Keratinocyte (primary cell): ENCODE results near the gene BNC2.

Experiments
- EZH2 ChIP-seq: IDR thresholded peaks from one replicate; pipeline ENCODE4 v1.6.1; 2012; ENCODE audit warnings: inconsistent platforms, mild to moderate bottlenecking, low read length, moderate library complexity
- TF ChIP-seq, protein P1 (sequence below), 3 experiments: IDR thresholded peaks in 1 of 3; conservative IDR thresholded peaks in 1 of 3; optimal IDR thresholded peaks in 1 of 3; 2 replicates in 2 of 3; 3 replicates in 1 of 3; pipeline versions ENCODE3 to v1.5.1; 2011; ENCODE audit warnings: low read length in 3 of 3, mild to moderate bottlenecking in 3 of 3, moderate library complexity in 2 of 3, control low read depth in 1 of 3, inconsistent platforms in 1 of 3; ENCODE audit not compliant: insufficient read depth in 2 of 3; ENCODE audit errors: extremely low read depth in 1 of 3

DNA sequence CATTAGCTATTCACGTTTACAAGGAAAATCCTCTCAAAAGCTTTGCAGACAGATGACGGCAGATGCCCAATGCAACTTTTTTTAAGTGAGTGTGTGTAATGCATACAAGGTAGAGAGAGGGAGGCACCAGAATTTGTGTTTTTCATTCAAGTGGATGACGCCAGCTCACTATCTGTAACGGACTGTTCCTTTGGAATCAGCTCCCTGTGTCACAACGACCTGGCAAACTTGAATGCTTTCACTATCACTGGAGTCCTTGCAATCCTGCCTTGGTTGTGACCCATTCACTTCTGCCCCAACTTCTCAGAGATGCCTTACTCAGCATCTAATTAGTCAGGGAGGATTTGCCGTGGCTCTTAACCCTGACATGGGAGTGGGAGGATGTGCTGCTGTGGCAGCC is 148.5 kb downstream of the BNC2 start:
- TF ChIP-seq, protein P1, sequence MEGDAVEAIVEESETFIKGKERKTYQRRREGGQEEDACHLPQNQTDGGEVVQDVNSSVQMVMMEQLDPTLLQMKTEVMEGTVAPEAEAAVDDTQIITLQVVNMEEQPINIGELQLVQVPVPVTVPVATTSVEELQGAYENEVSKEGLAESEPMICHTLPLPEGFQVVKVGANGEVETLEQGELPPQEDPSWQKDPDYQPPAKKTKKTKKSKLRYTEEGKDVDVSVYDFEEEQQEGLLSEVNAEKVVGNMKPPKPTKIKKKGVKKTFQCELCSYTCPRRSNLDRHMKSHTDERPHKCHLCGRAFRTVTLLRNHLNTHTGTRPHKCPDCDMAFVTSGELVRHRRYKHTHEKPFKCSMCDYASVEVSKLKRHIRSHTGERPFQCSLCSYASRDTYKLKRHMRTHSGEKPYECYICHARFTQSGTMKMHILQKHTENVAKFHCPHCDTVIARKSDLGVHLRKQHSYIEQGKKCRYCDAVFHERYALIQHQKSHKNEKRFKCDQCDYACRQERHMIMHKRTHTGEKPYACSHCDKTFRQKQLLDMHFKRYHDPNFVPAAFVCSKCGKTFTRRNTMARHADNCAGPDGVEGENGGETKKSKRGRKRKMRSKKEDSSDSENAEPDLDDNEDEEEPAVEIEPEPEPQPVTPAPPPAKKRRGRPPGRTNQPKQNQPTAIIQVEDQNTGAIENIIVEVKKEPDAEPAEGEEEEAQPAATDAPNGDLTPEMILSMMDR (optimal IDR thresholded peaks at IDR 0.05 in 1 of 3, IDR thresholded peaks at IDR 0.05 in 1 of 3, conservative IDR thresholded peaks at IDR 0.05 in 1 of 3; ENCODE audit: extremely low read depth in 1 of 3, insufficient read depth in 2 of 3, low read length in 3 of 3) = no peak
- TF ChIP-seq EZH2 = no peak
